Endothelial cell of umbilical vein (primary cell): Measurements from ENCODE around the gene ENTR1. TPM values are rescaled to one million over a fixed set of nuclear protein-coding genes. Genes with fewer than 3 reads are reported as not detected.

ENCODE experiments used
- BruUV-seq: library from RNA; stranded (reverse); fragments of 400-500 nt; replicated peaks from 2 replicates; lab custom pipeline; 2021; lab: Mats Ljungman, UMichigan
- CTCF ChIA-PET: fragments of 300-600, 350-600 bp; sonication (Branson Sonifier 250); formaldehyde crosslinking; loops from one replicate; lab custom pipeline; 2021; ENCODE audit warnings: antibody characterized with exemption, inconsistent platforms; lab: Charles Lee
- POLR2A ChIA-PET: fragments of 300-600, 350-600 bp; sonication (Branson Sonifier 250); formaldehyde crosslinking; loops from one replicate; lab custom pipeline; 2021; ENCODE audit warnings: antibody characterized with exemption, inconsistent platforms; lab: Charles Lee
- DNase-seq: peaks from one replicate; pipeline ENCODE4 v3.0.0-alpha.2; 2011; ENCODE audit warnings: low read depth, low spot score
- FAIRE-seq: peaks from 2 replicates; lab custom pipeline; 2011; peaks lifted over from hg19 to GRCh38; lab: Jason Lieb, UNC
- H2AFZ ChIP-seq: 2 replicates; pipeline ENCODE4 v1.6.0; 2012; ENCODE audit warnings: low read depth, low read length, control low read depth, inconsistent platforms
- H3K27ac ChIP-seq: 2 replicates; pipeline ENCODE4 v1.5.1; 2011; ENCODE audit warnings: low read depth, mild to moderate bottlenecking, control low read depth, low read length, moderate library complexity; ENCODE audit not compliant: insufficient read depth
- H3K27me3 ChIP-seq, 2 experiments: 2 replicates each; pipeline versions ENCODE4 v1.6.0 to v1.6.1; 2011; ENCODE audit warnings: low read length in 2 of 2, mixed read lengths in 1 of 2; ENCODE audit not compliant: control insufficient read depth in 2 of 2, insufficient read depth in 2 of 2
- H3K36me3 ChIP-seq, 2 experiments: 2 replicates in 1 of 2; 3 replicates in 1 of 2; pipeline ENCODE4 v1.5.1; 2011; ENCODE audit warnings: low read length in 2 of 2, mild to moderate bottlenecking in 1 of 2, moderate library complexity in 1 of 2; ENCODE audit not compliant: control insufficient read depth in 2 of 2, insufficient read depth in 2 of 2; ENCODE audit errors: extremely low read depth in 1 of 2
- H3K4me1 ChIP-seq: 3 replicates; pipeline ENCODE4 v1.5.1; 2011; ENCODE audit warnings: mild to moderate bottlenecking, low read length; ENCODE audit not compliant: control insufficient read depth, insufficient read depth; ENCODE audit errors: extremely low read depth
- H3K4me2 ChIP-seq: 2 replicates; pipeline ENCODE4 v1.6.1; 2011; ENCODE audit warnings: low read length, control low read depth, mixed read lengths; ENCODE audit not compliant: insufficient read depth
- H3K4me3 ChIP-seq, 3 experiments: fragments of 200-600 bp in 1 of 3; sonication (generic), shearing (Covaris generic) in 1 of 3; replicated peaks in 1 of 3; 2 replicates each; pipeline ENCODE4 v1.5.1; 2011 to 2016; ENCODE audit warnings: control low read depth in 3 of 3, low read length in 3 of 3, mild to moderate bottlenecking in 2 of 3, inconsistent platforms in 1 of 3, low read depth in 1 of 3, moderate library complexity in 1 of 3; ENCODE audit not compliant: insufficient read depth in 1 of 3
- H3K79me2 ChIP-seq: 2 replicates; pipeline ENCODE4 v1.6.0; 2012; ENCODE audit warnings: low read length, inconsistent platforms; ENCODE audit not compliant: control insufficient read depth, insufficient read depth
- H3K9ac ChIP-seq: replicated peaks from 2 replicates; pipeline ENCODE3; 2011; ENCODE audit warnings: low read length, control low read depth; ENCODE audit not compliant: insufficient read depth; ENCODE audit errors: extremely low read depth
- H3K9me1 ChIP-seq: replicated peaks from 3 replicates; pipeline ENCODE4 v1.6.0; 2011; ENCODE audit warnings: mild to moderate bottlenecking, low read length; ENCODE audit not compliant: control insufficient read depth, insufficient read depth; ENCODE audit errors: extremely low read depth
- H3K9me3 ChIP-seq: replicated peaks from 2 replicates; pipeline ENCODE4 v1.5.1; 2012; ENCODE audit warnings: low read length, inconsistent platforms; ENCODE audit not compliant: control insufficient read depth, insufficient read depth
- H4K20me1 ChIP-seq: replicated peaks from 2 replicates; pipeline ENCODE3; 2011; ENCODE audit warnings: mild to moderate bottlenecking, low read length; ENCODE audit not compliant: control insufficient read depth, insufficient read depth; ENCODE audit errors: extremely low read depth
- CTCF ChIP-seq, 2 donors: IDR thresholded peaks; 1 replicate in 1 of 2; 2 replicates in 1 of 2; pipeline ENCODE4 v1.5.1; 2011; ENCODE audit warnings: low read length in 2 of 2, mild to moderate bottlenecking in 2 of 2, moderate library complexity in 2 of 2, control low read depth in 1 of 2, inconsistent platforms in 1 of 2, low read depth in 1 of 2; ENCODE audit not compliant: insufficient read depth in 1 of 2; ENCODE audit errors: extremely low read depth in 1 of 2
- EZH2 ChIP-seq: IDR thresholded peaks from 2 replicates; pipeline ENCODE4 v1.6.1; 2012; ENCODE audit warnings: borderline replicate concordance, low read depth, mild to moderate bottlenecking, moderate library complexity, low read length, inconsistent platforms; ENCODE audit not compliant: severe bottlenecking
- FOS ChIP-seq: IDR thresholded peaks from 2 replicates; pipeline ENCODE4 v1.6.1; 2011; ENCODE audit warnings: mild to moderate bottlenecking, low read length, moderate library complexity, borderline replicate concordance; ENCODE audit not compliant: insufficient read depth
- GATA2 ChIP-seq: IDR thresholded peaks from 2 replicates; pipeline ENCODE4 v1.7.0; 2011; ENCODE audit warnings: low read depth, mild to moderate bottlenecking, moderate library complexity, mixed read lengths, low read length; ENCODE audit not compliant: insufficient read length, insufficient read depth
- JUN ChIP-seq: IDR thresholded peaks from 2 replicates; pipeline ENCODE4 v1.6.1; 2011; ENCODE audit warnings: borderline replicate concordance, low read depth; ENCODE audit not compliant: insufficient read length, insufficient read depth
- MAX ChIP-seq: IDR thresholded peaks from 2 replicates; pipeline ENCODE4 v1.6.1; 2011; ENCODE audit not compliant: insufficient read depth, insufficient read length
- MYC ChIP-seq: IDR thresholded peaks from one replicate; pipeline ENCODE4 v1.6.1; 2011; ENCODE audit warnings: mild to moderate bottlenecking, low read depth, low read length
- POLR2A ChIP-seq: IDR thresholded peaks from 2 replicates; pipeline ENCODE4 v1.6.1; 2012; ENCODE audit warnings: low read depth, mild to moderate bottlenecking, control low read depth, low read length
- POLR2AphosphoS5 ChIP-seq: IDR thresholded peaks from 2 replicates; pipeline ENCODE4 v1.6.1; 2012; ENCODE audit warnings: low read depth, mild to moderate bottlenecking, control low read depth, low read length, moderate library complexity; ENCODE audit not compliant: insufficient read depth
- dilution Hi-C: fragments of 300-500 bp; cut with MboI; formaldehyde crosslinking; loops from one replicate; pipeline ENCODE4 v1.15.0; 2019; ENCODE audit warnings: low sequenced_read_pairs; ENCODE audit not compliant: extremely low pct_ligation_motif_present
- intact Hi-C: fragments of 100-400 bp; cut with micrococcal nuclease; formaldehyde crosslinking; loops from one replicate; pipeline ENCODE4 v1.10.0; 2022
- polyA plus RNA-seq, 4 experiments: library from polyadenylated mRNA; depleted of rRNA in 3 of 4; stranded (reverse) in 3 of 4; unstranded in 1 of 4; fragments of >200 nt; gene quantifications; 2 replicates each; pipeline versions ENCODE4 v1.2.1 to v1.2.3, GENCODE V29; 2011 to 2012; ENCODE audit warnings: missing spikeins in 1 of 4
- total RNA-seq: library from RNA; stranded (reverse); gene quantifications from 2 replicates; pipeline ENCODE4 v1.2.3, GENCODE V29; 2021

Gene ENTR1
- total and polyA plus RNA-seq, 2 donors (not counting 3 experiments of a cell fraction or from before 2014, with no cell fraction given), result 36.0 to 61.6 TPM

- H3K9me1 ChIP-seq, result no peaks in the 10 kb centered on the region
- peaks cover 7% of the 10 kb centered on the region for H3K4me1 ChIP-seq
- H3K27me3 ChIP-seq, result no peaks in the 10 kb centered on the region
- no TSS peak for BruUV-seq
- no peak for FAIRE-seq
- no peaks in the 10 kb centered on the region for H4K20me1 ChIP-seq
- intact Hi-C loops, result loop anchor here (1.0 to 2.0 kb wide), 4 partner anchors 22 to 349 kb away; partner anchors contain the start of genes DIPK1B and SNAPC4
- no peak for DNase-seq
- H3K4me3 ChIP-seq, result peak overlapping the region in 1 of 3 experiments; percentile 9
- no peaks in the 10 kb centered on the region for H3K9me3 ChIP-seq
- TF ChIP-seq MAX, result no peak
- TF ChIP-seq POLR2A, result no peak
- no peak for TF ChIP-seq FOS
- no peak for TF ChIP-seq GATA2
- no peak for TF ChIP-seq EZH2
- TF ChIP-seq MYC, result no peak
- no peak for TF ChIP-seq POLR2AphosphoS5
- TF ChIP-seq CTCF (IDR thresholded peaks at IDR 0.05; ENCODE audit: extremely low read depth in 1 of 2, insufficient read depth in 1 of 2, low read depth in 1 of 2, low read length in 2 of 2), result no peak
- no peak for TF ChIP-seq JUN
- H3K79me2 ChIP-seq, result peaks cover 3% of the 10 kb centered on the region
- no peak overlapping the region for H3K9ac ChIP-seq
- ChIA-PET CTCF (interaction anchor here (0.6 to 2.4 kb wide), 7 partner anchors 10 to 52 kb away, joined by 3 to 27 read pairs (median 7); no protein-coding TSS in a partner anchor), POLR2A (interaction anchor here (1.2 kb wide), 1 partner anchor 18 kb away, joined by 5 read pairs; no protein-coding TSS in a partner anchor)
- H3K4me2 ChIP-seq, result peak overlapping the region; percentile 27
- no peak overlapping the region for H2AFZ ChIP-seq
- H3K36me3 ChIP-seq, result no peaks in the 10 kb centered on the region
- no peak overlapping the region for H3K27ac ChIP-seq
- dilution Hi-C loops, result no loop called here
These were observed 46.3 kb downstream of the ENTR1 start for GRCh38 chr9:136363949-136364748.
